H1 (cell line): ENCODE measurements around the gene BUD23. TPM values are rescaled to one million over a fixed set of nuclear protein-coding genes. Genes with fewer than 3 reads are reported as not detected.

ENCODE experiments used
- ATF2 ChIP-seq: IDR thresholded peaks from 2 replicates; pipeline ENCODE4 v1.6.1; 2012; ENCODE audit warnings: low read length, inconsistent platforms
- CBX5 ChIP-seq: fragments of 300-800, 300-1000 bp; sonication (generic); IDR thresholded peaks from 2 replicates; pipeline ENCODE4 v1.7.1; 2016; ENCODE audit warnings: antibody characterized with exemption, low read length, low read depth
- CHD7 ChIP-seq: fragments of 300-600 bp; sonication (generic); IDR thresholded peaks from 2 replicates; pipeline ENCODE4 v1.7.1; 2012; ENCODE audit warnings: low read length, moderate library complexity, mild to moderate bottlenecking, inconsistent platforms; ENCODE audit not compliant: insufficient replicate concordance
- E2F6 ChIP-seq: IDR thresholded peaks from 2 replicates; pipeline ENCODE4 v1.6.1; 2012; ENCODE audit warnings: inconsistent platforms
- EP300 ChIP-seq, 2 experiments: IDR thresholded peaks; 1 replicate in 1 of 2; 2 replicates in 1 of 2; pipeline ENCODE4 v1.6.1; 2011 to 2012; ENCODE audit warnings: low read depth in 2 of 2, low read length in 2 of 2, mild to moderate bottlenecking in 2 of 2, borderline replicate concordance in 1 of 2, inconsistent platforms in 1 of 2, moderate library complexity in 1 of 2
- KDM5A ChIP-seq: fragments of 200-600 bp; IDR thresholded peaks from 2 replicates; pipeline ENCODE4 v1.7.1; 2012; ENCODE audit warnings: mild to moderate bottlenecking, low read length, inconsistent platforms, mixed read lengths
- RFX5 ChIP-seq: IDR thresholded peaks from 2 replicates; pipeline ENCODE4 v1.6.1; 2011; ENCODE audit warnings: low read depth, low read length, improper control_type of control experiment, borderline replicate concordance
- polyA plus RNA-seq, 7 experiments: library from polyadenylated mRNA; depleted of rRNA in 3 of 7; stranded (reverse) in 5 of 7; unstranded in 2 of 7; fragments of >200 nt in 5 of 7; fragments of 200-250 nt in 2 of 7; gene quantifications; 1 replicate in 5 of 7; 2 replicates in 1 of 7; 4 replicates in 1 of 7; pipeline versions ENCODE4 v1.2.1 to v1.2.3, GENCODE V29; 2011 to 2013; ENCODE audit warnings: missing spikeins in 2 of 7, mixed read lengths in 2 of 7
- total RNA-seq: library from RNA; stranded (reverse); fragmentation: NEBNext Ultra II Directional; extraction: Animal tissue kit (Norgen Biotek cat#: 25700); gene quantifications from 2 replicates; pipeline ENCODE4 v1.2.1, GENCODE V29; 2021

The BUD23 gene
- total and polyA plus RNA-seq, 2 of the 8 experiments (the other 6 are each of a cell fraction or from before 2014, with no cell fraction given), result 72.3 to 78.4 TPM

- no peak for TF ChIP-seq CHD7
- TF ChIP-seq E2F6, result no peak; the same call in 1 of the 2 replicates
- TF ChIP-seq EP300 (IDR thresholded peaks at IDR 0.05; ENCODE audit: borderline replicate concordance in 1 of 2, low read depth in 2 of 2, low read length in 2 of 2), result no peak
- peak; percentile 95 for TF ChIP-seq KDM5A
- no peak for TF ChIP-seq RFX5
- no peak for TF ChIP-seq ATF2
- no peak for TF ChIP-seq CBX5
Observed at GRCh38 chr7:73683056-73683787, at the start of gene BUD23, which contains the start of gene DNAJC30 (continued).
